HG03103 (cell line): ENCODE measurements around the gene FAM174C.
"Not testable (repeated sequence)": the region's sequence is repeated elsewhere in the genome, so short reads cannot be mapped to it uniquely, and the experiment has no call there.

ENCODE experiments used
- ATAC-seq: cut with Tn5 transposase; IDR thresholded peaks from one replicate; pipeline ENCODE4 v1.9.1; 2021; ENCODE audit warnings: low read depth; ENCODE audit not compliant: unreplicated experiment

Gene FAM174C

DNA sequence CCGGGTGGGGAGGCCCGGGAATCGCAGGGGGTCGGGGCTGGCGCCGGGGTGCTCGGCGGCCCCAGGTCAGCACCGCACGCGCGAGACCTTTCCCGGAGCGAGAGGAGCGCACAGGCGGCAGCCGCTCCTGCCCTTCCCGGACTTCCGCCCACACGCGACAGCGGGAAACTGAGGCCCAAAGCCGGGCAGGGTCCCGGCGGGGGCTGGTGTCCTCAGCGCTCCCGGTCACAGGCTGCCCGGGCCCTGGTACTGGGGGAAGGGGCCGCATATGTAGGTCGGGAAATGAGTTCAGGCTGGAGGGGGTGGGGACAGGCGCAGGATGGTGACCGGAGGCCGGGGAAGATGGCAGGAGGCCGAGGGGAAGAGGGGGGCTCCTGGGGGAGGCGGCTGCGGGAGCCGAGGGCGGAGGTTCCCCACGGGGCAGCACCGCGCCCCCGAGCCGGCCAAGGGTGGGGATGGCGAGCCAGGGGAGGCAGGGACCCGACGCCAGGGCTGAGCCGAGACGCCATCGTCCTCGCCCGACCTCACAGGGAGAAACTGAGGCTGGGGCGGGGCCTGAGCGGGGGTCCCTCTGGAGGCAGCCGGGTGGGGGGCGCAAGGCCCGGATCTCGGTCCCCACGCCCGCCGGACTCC is 38.2 kb upstream of the FAM174C start:
- no peak for ATAC-seq

DNA sequence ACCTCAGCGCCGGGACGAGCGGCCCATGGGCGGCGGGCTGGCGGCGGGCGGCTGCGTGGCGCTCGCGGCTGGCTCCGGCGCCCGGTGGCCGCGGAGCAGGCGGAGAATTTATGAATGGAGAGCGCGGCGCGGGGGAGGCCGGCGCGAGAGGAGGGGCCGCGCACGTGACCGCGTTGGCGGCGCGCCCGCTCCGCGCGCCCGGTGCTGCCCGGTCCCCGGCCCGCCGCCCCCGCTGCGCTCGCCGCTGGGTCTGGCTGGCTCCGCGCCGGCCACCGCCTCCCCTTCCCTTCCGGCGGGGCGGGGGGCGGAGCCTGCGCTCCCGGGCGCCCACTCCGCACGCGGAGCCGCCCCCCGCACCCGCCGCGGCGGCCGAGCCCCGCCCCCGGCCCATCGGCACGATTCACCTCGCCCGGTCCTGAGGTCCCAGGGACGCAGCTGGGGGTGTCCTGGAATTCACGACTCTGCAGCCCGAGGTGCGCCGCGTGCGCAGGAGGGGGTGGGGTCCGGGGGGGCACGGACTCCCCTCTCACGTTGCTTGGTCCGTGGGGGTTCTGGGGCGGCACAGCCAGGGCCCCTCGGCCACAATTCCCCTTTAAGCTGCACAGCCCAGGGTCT is 37.5 kb upstream of the FAM174C start, which contains the start of gene CBARP:
TSS of gene CBARP (minus strand) at position 252 of the 615 bp plus-strand sequence. CDS start 1,905 bp downstream, outside the sequence.
- ATAC-seq = no peak

DNA sequence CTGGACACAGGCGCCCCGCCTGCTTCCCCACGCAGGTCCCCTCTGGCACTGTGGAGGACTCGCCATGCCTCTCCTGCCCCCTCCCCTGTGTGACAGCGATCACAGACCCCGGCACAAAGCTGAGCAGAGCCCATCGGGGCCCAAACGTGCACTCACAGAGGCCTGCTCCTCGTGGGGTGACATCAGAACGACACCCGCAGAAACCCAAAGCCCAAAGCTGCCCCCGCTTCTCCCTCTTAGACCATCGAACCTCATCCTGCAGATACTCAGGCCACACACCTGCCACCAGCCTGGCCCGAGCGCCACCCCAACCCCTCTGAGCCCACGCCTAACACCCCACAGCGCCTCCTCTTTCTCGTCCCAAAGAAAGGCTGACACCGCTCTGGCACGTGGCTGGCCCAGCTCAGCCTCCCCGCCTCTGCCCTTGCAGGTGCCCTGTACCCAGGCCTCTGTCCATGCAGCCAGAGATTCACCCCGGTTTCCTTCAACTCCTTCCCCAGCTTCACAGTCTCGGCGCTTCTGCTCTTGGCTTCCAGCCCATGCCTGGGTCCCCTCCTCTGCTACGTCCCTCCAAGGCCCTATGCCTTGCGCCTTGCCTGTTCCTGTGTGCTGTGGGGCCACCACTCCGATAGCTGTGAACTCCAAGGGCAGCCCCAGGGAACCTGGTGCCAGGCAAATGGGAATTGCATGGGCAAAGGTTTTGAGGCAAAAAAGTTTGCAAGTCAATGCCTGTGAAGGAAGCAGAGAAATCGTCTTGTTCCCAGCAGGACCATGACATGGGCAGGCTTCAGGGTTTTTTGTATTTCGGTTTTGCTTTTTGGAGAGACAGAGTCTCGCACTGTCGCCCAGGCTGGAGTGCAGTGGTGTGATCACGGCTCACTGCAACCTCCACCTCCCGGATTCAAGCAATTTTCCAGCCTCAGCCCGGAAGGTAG is 36.7 kb upstream of the FAM174C start:
- ATAC-seq = no peak

DNA sequence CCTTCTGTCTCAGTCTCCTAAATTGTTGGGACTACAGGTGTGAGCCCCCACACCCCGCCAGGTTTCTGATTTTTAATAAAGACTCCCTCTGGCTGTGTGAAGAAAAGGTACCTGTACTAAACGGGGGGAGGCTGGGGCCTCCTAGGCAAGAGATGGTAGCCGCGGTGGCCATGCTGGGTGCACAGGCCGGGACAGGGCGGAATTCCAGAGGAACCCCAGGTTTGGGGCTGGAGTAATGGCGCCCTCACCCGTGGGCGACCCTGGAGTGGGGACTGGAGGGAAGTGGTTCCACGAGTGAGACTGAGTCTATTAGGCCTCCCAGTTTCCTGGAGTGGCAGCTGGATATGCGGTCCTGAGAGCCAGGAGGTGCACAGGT is 35.9 kb upstream of the FAM174C start:
- ATAC-seq = no peak

DNA sequence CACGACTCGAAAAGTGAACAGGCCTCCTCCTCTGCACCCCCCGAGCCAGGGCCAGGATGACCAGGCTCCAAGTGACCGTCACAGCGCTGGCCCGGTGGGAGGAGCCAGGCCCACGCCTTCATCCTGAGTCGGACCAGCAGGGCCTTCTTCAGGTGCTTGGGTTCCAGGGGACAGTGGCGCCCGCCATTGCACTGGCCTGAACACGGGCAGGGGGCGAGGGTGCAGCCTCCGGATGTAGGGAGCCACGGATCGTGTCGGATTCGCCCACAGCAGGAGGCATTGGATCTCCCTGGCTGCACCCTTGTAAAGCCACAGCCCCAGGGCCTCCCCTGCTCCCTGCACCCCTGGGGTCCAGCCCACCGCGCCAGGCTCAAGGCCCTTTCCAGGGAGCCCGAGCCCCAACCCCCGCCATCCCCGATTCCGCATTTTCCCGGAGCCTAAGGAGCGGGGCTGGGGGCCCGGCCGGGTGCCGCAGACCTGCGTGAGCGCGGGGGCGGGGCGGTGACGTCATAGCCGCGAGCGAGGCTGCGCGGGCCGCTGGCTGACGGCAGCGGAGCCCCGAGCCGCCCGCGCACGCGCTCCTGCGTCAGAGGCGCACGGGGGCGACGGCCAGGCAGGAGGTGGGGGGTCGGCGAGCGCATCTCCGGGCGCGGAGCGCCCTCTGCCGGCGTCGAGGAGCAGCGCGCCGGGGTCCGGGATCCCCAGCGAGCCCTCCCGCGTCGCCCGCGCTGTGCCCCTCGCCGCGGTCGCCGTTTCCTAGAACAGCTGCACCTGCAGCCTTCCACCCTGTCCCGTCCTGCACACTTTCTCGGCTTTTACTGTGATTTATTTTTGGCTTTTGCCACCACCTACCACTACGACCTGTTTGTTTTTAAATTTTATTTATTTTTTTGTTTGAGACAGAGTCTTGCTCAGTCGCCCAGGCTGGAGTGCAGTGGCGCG is 35.3 kb upstream of the FAM174C start:
- no peak for ATAC-seq

DNA sequence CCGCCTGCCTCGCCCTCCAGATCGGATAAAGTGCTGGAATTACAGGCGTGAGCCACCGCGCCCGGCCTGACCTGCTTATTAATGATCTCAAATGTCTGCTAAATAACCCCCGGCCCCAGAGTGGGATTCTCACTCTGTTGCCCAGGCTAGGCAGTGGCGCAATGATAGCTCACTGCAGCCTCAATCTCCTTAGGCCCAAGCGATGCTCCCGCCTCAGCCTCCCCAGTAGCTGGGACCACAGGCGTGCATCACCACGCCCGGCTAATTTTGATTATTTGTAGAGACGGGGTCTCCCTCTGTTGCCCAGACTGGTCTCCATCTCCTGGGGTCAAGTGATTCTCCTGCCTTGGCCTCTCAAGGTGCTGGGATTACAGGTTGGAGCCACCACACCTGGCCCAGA is 34.4 kb upstream of the FAM174C start:
- ATAC-seq = no peak

DNA sequence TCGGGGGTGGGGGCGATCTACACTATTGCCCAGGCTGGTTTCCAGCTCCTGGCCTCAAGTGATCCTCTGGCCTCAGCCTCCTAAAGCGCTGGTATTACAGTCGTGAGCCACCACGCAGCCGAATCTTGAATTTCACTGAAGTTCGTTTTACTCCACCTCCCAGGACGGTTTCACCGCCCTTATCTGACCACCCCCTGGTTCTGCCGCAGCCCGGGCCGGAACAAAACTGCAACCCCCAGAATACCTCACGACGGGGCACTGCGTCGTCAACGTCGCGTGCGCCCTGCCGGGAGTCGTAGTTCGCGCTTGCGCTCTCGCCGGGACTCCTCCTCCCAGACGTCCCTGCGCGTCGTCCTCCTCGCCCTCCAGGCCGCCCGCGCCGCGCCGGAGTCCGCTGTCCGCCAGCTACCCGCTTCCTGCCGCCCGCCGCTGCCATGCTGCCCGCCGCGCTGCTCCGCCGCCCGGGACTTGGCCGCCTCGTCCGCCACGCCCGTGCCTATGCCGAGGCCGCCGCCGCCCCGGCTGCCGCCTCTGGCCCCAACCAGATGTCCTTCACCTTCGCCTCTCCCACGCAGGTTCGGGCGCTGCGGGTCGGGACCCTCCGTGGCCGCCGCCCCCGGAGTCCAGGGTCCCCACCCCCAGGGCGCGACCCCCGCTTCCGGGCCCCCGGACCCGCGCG is 33.8 kb upstream of the FAM174C start, which contains the start of gene ATP5F1D:
TSS of gene ATP5F1D (plus strand) at position 335 of the 679 bp plus-strand sequence. CDS start at position 435, 100 bp downstream.
- ATAC-seq = peak; percentile 53

DNA sequence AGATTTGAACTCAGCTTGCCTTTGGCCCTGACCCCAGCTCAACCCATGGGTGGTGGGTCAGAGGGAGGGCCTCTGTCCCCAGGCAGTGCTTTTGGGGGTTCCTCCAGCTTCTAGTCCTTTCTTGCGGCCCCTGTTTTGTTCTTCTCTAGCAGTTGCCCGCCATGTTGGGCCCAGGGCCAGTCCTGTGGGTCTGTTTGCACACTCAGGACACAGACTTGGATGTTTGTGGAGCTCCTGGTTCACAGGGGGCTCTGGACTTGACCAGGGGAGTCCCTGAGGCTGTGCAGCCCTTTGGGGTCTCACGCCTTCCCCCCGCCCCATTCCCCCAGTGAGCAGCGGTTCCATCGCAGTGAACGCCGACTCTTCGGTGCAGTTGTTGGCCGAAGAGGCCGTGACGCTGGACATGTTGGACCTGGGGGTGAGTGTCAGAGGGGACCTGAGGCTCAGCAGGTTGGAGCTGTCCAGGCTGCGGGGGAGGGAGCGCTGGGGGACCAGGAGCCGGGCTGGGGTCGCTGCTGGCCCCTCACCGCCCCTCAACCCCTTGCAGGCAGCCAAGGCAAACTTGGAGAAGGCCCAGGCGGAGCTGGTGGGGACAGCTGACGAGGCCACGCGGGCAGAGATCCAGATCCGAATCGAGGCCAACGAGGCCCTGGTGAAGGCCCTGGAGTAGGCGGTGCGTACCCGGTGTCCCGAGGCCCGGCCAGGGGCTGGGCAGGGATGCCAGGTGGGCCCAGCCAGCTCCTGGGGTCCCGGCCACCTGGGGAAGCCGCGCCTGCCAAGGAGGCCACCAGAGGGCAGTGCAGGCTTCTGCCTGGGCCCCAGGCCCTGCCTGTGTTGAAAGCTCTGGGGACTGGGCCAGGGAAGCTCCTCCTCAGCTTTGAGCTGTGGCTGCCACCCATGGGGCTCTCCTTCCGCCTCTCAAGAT is 31.3 kb upstream of the FAM174C start:
- ATAC-seq = no peak

DNA sequence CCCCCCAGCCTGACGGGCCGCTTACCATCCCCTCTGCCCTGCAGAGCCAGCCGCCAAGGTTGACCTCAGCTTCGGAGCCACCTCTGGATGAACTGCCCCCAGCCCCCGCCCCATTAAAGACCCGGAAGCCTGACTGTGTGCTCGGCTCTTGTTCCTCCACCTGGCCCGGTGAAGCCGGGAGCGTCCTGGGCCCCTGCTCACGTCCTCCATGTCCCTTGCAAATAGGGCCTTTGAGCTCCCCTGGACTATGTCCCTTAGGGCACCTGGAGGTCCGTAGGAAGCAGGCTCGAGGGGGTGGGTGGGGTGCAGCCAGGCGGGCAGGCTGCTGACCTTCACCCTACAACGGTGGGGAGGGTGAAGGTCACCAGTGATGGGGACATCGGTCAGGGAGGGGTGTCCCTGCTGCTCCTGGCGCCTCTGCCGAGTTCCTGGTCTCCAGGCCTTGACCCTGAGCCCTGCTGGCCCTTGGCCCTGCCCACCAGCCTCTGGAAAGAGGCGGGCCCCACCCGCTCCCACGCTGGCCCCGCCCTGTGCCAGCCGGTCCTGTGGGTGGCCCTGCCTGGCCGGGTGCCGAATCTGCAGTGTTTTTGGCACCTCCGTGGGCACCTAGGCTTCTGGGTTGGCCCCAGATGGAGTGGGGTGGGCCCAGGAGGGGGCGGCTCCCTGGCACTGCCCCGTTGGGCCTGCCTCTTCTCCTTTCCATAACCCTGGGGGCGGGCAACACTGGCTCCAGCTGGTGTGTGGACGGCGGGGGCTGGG is 30.5 kb upstream of the FAM174C start:
- ATAC-seq = no peak

DNA sequence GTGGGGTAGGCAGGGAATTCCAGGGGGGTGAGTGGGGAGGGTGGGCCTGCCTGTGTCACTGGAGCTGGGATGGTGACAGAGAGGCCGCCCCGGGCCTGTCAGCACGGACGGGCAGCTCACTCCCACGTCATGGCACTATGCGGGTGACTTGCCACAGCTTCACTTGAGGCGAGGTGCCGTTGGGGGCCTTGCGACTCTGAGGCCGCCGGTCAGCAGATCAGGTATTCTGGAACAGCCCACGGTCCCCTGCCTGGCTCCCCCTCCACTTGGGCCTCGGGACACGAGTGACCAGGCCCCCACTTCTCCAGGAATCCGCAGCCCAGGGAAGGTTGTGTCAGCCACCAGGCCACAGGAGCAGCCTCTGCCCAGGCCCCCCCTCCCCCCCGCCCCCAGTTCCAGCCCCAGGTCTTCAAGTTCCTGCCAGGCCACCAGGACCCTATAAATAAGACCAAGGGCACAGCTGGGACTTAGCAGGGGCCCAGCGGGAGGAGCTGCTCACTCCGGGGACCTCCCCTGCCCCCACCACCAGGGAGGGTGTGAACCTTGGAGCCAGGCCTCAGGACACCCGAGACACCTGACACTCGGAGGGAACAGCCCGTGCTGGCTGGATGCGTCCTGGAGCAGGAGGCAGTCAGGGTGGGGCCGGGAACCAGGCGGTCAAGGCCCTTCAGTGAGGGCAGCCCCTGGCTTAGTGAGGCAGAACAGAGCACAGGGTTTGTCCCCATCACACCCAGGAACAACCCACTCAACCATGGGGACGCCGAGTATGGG is 29.7 kb upstream of the FAM174C start:
- no peak for ATAC-seq

DNA sequence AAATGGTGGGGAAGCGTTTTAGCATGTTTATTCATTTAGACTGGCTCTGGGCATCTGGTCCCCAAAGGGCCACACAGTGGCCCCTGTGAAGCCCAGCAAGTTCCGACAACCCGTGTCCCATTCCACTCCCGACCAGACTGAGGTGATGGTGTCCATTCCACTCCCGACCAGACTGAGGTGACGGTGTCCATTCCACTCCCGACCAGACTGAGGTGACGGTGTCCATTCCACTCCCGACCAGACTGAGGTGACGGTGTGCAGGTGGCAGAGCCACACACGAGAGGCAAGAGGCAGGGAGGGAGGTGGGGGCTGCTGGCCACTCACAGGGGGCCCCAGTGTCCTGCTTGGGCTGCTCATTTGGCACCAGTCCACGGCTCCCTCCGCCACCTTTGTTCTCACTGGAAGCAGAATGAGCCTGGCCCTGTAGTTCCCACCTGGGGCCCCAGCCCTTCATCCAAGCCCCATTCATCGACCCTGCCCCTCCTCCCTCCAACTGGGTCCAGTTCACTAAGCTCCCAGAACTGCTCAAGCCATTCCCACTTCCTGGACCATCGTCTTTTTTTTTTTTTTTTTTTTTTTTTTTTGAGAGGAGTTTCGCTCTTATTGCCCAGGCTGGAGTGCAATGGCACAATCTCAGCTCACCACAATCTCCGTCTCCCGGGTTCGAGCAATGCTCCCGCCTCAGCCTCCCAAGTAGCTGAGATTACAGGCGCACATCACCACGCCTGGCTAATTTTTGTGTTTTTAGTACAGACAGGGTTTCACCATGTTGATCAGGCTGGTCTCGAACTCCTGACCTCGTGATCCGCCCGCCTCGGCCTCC is 28.9 kb upstream of the FAM174C start:
- not testable (repeated sequence) for ATAC-seq

DNA sequence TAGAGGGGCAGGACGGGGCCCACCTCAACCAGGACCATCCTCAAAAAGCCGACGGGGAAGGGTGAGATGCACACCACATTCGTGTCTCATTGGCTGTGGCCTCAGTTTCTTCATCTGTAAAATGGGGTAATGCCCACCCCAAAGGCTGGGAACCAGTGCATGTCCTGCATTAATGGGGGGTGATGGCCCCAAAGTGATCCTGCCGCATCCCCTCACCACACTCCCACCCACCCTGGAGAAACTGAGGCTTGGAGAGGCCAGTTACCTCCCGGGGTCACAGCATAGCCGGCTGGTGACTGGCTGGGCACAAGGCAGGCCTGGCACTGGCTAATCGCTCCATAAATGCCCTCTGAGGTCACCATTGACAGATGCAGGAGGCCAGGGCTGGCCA is 27.6 kb upstream of the FAM174C start:
- no peak for ATAC-seq

DNA sequence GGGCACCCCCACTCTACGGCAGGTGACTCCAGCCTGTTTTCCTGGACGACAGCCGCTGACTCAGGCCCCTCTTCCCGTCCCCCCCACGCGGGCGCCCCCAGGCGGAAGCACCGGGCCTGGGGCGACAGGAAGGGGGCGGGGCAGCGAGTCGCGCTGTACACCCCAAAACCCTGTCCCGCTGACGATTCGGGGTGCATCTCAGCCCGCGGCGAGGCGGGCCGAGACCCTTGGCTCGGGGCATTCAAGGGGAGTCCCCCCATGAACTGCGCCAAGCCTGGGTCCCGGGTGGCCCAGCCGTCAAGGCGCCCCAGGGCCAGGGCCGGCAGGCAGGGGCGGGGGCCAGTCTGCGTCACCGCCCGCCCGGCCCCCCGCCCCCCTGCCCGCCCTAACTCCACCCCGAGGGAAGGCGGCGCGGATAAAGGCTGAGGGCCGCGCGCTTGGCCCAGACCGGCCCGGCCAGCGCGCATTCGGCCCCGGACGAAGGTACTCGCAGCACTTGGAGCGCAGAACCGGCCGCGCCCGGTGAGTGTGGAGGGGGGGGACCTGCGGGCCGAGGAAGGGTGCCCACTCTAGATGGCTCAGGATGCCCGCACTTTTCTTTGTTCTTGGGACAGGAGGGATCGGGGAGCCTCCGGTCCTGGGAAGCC is 27.1 kb upstream of the FAM174C start, which contains the start of gene MIDN:
TSS of gene MIDN (plus strand) at position 445 of the 647 bp plus-strand sequence. CDS start 1,714 bp downstream, outside the sequence.
- peak; percentile 10 for ATAC-seq

DNA sequence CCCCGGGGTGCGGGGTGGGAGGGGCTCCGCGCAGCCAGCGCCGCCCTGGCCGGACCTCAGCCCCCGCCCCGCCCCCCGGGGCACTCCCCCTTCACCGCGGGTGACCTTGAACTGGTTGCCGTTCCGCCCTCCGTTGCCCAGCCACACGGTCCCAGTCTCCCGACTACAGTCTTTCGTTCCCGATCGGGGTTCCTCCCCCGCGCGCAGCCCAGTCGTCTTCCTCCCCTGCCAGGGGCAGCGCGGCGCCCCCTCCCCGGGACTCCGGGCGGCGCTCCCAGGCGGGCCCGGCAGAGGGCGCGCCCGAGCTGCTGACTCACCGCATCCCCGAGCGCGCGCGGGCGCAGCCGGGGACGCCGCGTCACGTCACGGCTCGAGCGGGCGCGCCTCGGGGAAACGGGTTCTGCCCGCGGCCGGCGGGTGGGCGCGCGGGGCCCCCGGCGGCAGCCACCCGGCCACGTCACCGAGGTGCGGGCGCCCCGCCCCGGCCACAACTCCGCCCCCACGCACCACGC is 26.5 kb upstream of the FAM174C start:
- ATAC-seq = peak; percentile 18

DNA sequence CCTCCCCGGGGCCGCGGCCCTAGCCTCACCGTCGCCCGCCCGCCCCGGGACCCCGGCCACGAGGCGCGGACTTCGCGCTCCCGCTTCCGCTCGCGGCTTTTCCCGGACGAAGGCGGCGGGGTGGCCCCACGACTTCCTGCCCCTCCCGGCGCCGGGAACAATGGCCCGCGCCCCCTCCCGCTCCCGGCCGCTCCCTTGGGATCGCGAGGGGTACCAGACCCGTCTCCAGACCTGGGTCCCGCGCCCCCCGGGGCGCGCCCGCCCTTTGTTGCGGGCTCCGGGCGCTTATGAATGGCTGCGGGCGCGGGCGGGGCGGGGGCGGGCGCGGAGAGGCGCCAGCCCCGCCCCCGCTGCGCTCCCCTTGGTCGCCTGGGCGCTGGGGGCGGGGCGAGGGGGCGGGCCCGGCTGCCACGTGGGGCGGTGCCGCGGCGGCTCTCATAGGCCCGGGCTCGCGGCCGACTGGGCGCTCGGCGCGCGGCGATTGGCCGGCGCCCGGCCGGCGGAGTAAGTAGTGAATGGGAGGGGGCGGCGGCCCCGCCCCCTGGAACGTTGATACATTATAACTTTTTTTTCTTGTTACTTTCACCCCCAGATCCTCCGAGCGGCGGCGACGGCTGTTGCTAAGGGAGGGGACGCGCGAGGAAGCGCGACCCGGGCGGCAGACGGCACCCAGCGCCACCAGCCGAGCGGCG is 25.9 kb upstream of the FAM174C start:
- ATAC-seq = peak; percentile 37
